Nucleus accumbens (tissue), 56 donors: ENCODE data around the gene E2F7.

Source experiments
- DNase-seq, 56 donors: peaks; one replicate each; lab custom pipeline; 2025; lab: John Stamatoyannopoulos, UW

Gene E2F7

GRCh38 chr12:77064896-77065360 is 441 bp downstream of the E2F7 start:
- DNase-seq: peak in 1 of 56 donors; percentile 35

- no peak for DNase-seq
Measured at GRCh38 chr12:77062846-77063461, 2.4 kb downstream of the E2F7 start.

GRCh38 chr12:77062396-77062795 is 3.0 kb downstream of the E2F7 start:
- DNase-seq: no peak

- no peak for DNase-seq
Measured at GRCh38 chr12:77060883-77061240, 4.5 kb downstream of the E2F7 start.

- DNase-seq: no peak
Measured at GRCh38 chr12:77060136-77060882, 5.1 kb downstream of the E2F7 start.

- DNase-seq: no peak
Measured at GRCh38 chr12:77058740-77059139, 6.6 kb downstream of the E2F7 start.

GRCh38 chr12:77054851-77055250 is 10.5 kb downstream of the E2F7 start:
- DNase-seq: no peak

GRCh38 chr12:77053259-77053658 is 12.1 kb downstream of the E2F7 start:
- DNase-seq: no peak

- no peak for DNase-seq
Measured at GRCh38 chr12:77049767-77050353, 15.5 kb downstream of the E2F7 start.

GRCh38 chr12:77047341-77048109 is 17.8 kb downstream of the E2F7 start:
- DNase-seq: peak in 3 of 56 donors; percentile 1 to 11 (median 2)

GRCh38 chr12:77046468-77046867 is 18.9 kb downstream of the E2F7 start:
- no peak for DNase-seq

GRCh38 chr12:77045183-77045582 is 20.2 kb downstream of the E2F7 start:
- DNase-seq: no peak

GRCh38 chr12:77044721-77045120 is 20.6 kb downstream of the E2F7 start:
- DNase-seq: no peak

- DNase-seq: no peak
Measured at GRCh38 chr12:77042833-77043232, 22.5 kb downstream of the E2F7 start.

- DNase-seq: no peak
Measured at GRCh38 chr12:77040231-77040630, 25.1 kb downstream of the E2F7 start.

GRCh38 chr12:77035226-77035625 is 30.1 kb downstream of the E2F7 start:
- no peak for DNase-seq

GRCh38 chr12:77033658-77034536 is 31.5 kb downstream of the E2F7 start:
- no peak for DNase-seq

GRCh38 chr12:77032406-77032805 is 33.0 kb downstream of the E2F7 start:
- no peak for DNase-seq

- peak in 4 of 56 donors; percentile 2 to 18 (median 9) for DNase-seq
Measured at GRCh38 chr12:77031745-77032144, 33.6 kb downstream of the E2F7 start.

- no peak for DNase-seq
Measured at GRCh38 chr12:77025782-77026314, 39.5 kb downstream of the E2F7 start.
